T-helper 1 cell treated with Interleukin-12 subunit alpha and Interleukin-12 subunit beta and Interleukin-4 antibody, amounts not matched to agents 30 ng/mL and 1 ng/mL, for 36 hours (primary cell): ENCODE measurements around the gene TRAF7. TPM values are rescaled to one million over a fixed set of nuclear protein-coding genes. Genes with fewer than 3 reads are reported as not detected.

Source experiments
- intact Hi-C: fragments of 100-400 bp; cut with micrococcal nuclease; formaldehyde crosslinking; loops from one replicate; pipeline ENCODE4 v1.15.1; 2024
- total RNA-seq: library from RNA; stranded (reverse); gene quantifications from 2 replicates; pipeline ENCODE4 v1.2.3, GENCODE V29; 2022

TRAF7 gene
- total RNA-seq, 1 donor from 2014 or later: 56.7 TPM

DNA sequence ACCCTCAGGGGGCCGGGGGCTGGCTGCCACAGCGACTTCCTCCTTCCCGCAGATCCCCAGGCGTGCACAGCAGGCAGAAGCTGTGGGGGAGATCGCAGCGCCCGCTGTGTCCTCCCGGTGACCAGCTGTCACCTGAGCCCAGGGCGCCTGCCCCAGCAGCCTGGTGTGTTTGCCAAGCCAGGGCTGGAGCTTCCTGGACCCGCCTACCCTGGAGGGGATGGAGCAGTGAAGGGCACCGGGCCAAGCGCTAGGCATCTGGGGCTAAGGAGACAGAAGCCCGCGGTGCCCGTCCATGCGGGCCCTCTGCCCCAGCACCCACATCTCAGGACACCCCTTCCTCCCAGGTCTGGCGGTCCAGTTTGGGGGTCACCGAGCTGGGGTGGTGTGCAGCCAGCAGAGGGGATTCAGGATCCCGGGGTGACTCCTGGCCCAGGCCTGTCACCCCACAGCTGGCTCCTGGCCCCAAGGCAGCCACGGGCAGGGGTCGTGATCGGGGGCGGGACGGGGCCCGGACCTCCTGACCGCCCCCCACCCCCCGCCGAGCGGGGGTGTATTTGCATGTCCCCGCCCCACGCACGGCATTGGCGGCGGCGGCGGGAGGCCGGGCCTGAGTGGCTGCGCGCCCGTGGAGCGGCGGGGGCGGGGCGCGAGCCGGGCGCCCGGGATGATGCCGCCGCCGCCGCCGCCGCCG is 7.5 kb upstream of the TRAF7 start, which contains the start of gene RAB26:
Gene RAB26 (plus strand): TSS at position 645 of the 691 bp plus-strand sequence. CDS start 159 bp downstream, outside the sequence.
- intact Hi-C loops: no loop called here

DNA sequence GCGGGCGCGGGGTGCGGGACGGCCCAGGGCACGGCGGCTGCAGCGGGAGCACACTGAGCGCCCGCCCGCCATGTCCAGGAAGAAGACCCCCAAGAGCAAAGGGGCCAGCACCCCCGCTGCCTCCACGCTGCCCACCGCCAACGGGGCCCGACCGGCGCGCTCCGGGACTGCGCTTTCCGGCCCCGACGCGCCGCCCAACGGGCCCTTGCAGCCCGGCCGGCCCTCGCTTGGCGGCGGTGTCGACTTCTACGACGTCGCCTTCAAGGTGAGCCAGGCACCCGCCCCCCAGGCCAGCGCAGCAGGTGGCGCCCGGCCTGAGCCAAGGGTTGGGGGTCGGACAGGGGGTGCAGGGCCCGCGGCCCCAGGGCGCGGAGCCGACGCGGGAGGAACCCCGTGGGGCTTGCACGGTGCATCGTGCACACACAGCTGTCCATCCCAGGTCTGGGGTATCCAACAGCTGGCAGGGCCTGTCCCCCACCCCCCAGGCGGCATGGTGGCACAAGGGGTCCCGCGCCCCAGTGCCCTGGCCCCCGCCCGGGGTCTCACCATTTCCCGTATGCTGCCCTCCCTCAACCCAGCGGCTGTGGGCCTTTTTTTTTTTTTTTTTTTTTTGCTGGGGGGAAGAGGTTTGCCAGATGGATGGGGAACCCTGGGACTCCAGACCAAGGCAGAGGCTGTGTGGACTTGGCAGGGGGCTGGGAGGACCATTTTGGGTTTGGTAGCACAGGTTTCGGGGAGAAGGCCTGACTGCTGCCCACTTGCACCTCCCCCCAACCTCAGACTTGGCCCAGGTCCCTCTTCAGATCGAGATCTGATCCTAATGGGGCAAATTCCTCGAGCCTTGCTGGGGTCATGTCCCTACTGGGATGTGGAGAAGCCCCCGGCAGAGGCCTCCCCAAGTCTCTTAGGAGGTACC is 6.6 kb upstream of the TRAF7 start:
- intact Hi-C loops: no loop called here

DNA sequence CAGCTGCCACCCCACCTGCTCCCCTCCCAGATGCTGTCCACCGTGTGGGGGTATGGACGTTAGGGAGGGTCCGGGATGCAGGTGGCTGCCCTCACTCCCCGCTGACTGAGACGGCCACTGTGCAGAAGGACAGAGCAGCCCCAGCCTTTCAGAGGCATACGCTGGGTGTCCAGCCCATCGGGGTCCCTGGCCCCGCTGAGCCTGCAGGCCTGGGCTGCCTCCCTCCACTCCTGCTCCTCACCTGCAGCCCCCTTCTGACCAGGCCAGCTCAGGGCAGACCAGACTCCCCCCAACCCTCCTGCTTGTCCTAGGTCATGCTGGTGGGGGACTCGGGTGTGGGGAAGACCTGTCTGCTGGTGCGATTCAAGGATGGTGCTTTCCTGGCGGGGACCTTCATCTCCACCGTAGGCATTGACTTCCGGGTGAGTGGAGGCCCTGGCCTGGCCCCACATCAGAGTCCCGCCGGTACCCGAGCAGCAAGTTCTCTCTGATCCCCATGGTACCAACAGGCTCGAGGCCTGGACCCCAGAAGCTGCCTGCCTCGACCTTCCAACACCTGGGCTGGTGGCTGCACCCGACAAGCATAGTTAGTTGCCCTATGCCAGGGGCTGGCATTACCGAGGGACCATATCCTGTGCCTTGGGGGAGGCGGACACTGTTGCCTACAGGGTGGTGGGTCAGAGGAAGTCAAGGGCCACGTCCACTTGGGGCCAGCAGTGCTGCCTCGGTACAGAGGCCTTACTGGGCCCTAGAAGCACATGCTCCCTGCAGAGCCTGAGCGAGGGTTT is 5.8 kb upstream of the TRAF7 start:
- intact Hi-C loops: loop anchor here (10.0 kb wide), 1 partner anchor 525 kb away; no protein-coding TSS in a partner anchor

DNA sequence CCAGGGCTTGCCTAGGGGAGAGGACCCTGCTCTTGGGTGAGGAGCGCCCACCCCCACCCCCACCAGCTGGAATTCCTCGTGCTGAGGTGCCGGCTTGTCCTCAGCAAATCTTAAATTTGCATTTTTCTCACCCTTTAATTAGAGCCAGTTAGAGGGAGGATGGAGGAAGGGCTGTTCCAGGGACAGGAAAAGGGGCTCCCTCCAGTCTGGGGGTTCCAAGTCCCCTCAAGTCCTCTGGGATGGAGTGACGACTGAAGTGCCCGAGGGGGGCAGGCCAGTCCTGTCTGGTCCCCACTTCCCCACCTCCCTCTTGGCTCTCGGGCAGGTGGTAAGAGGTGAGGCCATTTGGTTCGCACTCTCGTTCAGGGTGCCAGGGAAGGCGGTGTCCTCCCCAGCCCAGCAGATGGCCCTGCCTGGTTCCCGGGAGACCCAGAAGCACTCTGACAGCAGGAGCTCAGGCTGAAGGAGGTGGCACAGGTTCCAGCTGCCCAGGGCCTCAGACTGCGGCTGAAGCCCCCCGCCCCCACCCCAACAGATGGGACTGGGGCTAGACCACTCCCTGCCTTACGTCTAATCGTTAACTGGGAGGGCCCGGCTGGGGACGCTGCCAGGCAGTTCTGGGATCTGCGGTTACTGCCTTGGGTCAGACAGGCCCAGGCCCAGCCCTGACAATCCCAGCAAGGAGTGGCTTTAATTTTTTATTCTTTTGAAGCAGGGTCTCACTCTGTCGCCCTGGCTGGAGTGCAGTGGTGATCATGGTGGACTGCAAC is 5.0 kb upstream of the TRAF7 start:
- intact Hi-C loops: loop anchor here (10.0 kb wide), 1 partner anchor 524 kb away; no protein-coding TSS in a partner anchor

DNA sequence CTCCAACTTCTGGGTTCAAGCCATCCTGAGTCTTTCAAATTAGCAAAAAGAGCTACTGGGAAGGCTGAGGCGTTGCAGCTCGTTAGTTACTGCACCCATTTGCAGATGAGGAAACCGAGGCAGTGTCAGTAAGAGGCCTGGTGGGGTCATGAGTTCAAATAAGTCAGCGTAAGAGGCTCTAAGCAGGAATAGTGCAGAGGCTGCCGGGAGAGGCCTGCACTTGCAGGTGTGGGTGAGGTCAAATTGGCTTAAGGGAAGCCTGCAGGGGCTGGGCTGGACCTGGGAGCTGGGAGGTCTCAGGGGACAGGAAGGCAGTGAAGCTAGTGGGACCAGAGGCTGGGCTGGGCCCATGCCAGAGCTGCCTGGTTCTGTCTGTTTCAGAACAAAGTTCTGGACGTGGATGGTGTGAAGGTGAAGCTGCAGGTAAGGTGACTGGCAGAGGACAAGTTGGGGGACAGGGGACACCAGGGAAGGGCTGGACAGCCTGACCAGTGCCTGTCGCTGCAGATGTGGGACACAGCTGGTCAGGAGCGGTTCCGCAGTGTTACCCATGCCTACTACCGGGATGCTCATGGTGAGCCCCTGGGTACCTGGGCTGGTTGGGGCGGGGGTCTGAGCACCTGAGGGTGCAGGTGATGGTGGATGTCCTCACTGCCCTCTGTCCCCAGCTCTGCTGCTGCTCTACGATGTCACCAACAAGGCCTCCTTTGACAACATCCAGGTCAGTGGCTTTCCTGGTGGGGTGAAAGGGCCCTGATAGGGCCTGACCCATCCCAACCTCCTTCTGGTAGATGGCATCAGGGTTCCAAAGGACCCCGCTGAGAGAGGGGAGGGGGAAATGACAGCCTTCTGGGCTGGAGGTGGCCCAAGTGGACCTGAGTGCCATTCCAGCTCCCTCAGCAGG is 4.1 kb upstream of the TRAF7 start:
- intact Hi-C loops: loop anchor here (10.0 kb wide), 1 partner anchor 523 kb away; no protein-coding TSS in a partner anchor

DNA sequence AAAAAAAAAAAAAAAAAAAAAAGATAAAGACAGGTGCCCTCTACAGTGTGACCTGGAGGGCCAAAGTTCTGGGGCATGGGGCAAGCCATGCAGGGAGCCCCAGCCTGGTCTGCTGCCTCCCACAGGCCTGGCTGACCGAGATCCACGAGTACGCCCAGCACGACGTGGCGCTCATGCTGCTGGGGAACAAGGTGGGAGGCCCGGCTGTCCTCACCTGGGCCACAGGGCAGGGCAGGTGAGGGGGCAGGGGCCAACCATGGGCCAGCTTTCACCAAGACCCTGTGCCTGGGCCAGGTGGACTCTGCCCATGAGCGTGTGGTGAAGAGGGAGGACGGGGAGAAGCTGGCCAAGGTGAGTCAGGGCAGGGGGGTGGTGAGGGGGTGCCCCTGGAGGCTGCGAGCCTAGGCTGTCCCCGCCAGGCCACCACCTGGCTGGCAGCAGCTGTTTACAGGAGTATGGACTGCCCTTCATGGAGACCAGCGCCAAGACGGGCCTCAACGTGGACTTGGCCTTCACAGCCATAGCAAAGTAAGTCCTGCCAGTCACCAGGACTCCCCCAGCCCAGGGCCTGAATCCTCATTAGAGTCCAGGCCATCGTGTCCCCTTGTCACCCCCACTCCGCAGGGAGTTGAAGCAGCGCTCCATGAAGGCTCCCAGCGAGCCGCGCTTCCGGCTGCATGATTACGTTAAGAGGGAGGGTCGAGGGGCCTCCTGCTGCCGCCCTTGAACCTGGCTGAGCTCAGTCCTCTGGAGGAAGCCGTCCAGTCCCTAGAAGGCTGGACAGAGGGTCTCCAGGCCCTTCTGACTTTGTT is 2.7 kb upstream of the TRAF7 start:
- intact Hi-C loops: loop anchor here (10.0 kb wide), 1 partner anchor 522 kb away; no protein-coding TSS in a partner anchor

DNA sequence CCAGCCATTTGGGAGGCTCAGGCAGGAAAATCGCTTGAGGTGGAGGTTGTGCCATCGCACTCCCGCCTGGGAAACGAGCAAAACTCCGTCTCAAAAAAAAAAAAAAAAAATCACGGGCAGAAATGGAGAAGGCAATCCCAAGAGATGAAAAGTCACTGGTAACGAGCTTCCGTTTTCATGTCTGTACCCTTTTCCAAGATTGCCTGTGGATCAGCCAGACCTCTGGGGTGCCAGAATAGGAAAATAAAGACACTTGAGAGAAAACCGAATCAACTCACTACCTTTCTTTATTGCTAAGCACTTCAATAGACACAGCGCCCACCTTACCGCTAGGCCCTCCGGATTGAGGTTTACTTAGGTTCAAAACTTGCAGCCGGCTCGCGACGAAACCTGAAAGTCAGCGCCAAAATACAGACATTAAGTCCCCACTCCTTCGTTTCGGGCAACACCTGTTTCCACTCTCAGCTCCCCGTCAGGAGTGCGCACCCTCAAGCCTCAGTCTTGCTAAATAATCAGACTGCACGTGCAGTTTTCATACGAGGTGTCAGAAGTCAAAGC is 970 bp upstream of the TRAF7 start:
- intact Hi-C loops: loop anchor here (1.0 to 10.0 kb wide), 16 partner anchors 14 to 542 kb away; partner anchors contain the start of genes CRAMP1, E4F1, ECI1 and FAHD1

DNA sequence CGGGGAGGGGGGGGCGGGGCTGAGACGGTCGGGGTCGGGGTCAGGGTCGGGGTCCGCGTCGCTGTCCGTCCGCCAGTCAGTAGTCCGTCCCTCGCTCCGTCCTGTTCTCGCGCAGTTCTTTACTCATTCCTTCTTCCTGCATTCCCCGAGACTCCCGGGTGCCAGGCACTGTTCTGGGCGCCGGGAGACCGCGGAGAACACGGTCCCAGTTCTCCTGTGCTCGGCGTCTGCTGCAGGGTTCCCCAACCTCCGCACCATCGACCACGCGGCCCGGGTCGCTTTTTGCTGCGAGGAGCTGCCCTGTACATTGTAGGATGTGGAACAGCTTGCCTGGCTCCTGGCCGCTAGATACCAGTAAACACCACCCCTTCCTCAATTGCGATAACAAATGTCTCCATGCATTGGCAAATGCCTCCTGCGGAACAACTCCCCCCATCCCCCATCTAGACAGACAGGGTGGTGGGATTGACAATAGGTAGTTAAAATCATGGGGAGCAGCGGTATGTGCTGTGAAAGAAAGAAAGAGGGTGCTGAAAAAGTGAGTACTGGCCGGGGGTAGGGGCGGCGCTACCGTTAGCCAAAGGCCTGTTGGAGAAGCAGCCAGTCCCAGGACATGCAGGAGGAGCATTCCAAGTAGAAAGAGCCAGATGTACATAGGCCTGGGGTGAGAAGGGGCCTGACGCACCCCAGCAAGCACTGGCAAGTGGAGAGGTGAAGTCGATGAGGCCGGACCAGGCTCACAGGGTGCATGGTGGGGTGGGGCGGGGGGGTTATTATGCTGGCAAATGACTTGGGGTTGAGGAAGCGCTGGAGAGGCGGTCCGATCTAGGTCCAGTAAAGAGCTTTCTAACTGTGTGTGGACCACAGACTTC is 631 bp downstream of the TRAF7 start:
- intact Hi-C loops: loop anchor here (1.0 to 10.0 kb wide), 16 partner anchors 15 to 544 kb away; partner anchors contain the start of genes CRAMP1, E4F1, ECI1 and FAHD1

DNA sequence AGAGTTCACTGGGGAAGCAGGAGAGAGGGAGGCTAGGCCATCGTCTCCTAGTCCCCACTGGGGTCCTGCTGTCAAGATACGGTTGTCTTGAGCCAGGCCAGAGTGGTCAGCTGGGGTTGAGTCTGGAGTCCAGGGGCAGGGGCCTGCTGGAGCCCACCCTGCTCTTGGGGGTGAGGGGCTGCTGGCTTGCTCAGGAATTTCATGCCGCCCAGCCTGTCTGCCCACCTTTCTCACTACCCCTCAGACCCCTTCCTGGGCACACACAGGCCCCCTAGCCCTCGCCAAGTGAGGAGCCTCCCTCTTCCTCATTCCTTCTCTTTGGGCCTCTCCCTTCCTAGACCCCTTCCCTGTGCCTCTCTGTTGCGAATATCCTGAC is 1.3 kb downstream of the TRAF7 start:
- intact Hi-C loops: loop anchor here (5.0 to 10.0 kb wide), 3 partner anchors 95 to 545 kb away; partner anchors contain the start of genes CRAMP1, ECI1 and IFT140

DNA sequence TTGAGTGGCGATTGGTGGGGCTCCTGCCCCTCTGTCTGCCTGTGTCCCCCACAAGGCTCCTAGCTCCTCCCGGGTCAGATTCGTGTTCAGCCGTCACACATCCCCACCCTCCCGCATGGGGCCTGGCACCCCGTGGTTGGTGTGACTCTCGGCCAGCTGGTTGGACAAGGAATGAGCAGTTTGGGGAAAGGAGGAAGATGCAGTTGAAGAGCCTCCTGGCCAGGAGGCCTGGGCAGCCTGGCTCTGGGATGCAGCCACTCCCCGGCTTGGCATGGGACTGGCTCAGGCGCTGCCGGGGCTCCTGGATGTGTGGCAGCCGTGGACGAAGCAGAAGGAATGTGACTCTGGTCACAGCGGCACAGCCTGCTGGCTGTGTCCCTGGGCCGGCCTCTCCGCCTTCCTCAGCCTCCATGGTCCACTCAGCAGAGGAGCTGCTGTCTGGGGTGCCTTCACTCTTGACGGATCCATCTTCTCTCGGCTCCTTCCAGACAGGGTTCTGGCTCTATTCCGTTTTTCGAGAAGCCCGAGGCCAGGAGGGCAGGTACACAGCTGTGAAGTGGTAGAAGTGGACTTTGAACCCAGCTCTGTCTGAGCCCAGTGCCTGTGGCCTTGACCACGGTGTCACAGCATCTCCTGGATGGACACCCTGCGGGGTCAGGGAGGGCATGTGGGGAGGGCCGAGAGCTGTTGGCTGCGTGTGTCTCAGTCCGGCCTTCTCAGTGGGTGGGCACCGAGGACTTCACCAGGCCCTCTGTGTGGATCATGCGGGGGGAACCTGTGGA is 2.1 kb downstream of the TRAF7 start:
- intact Hi-C loops: loop anchor here (5.0 to 10.0 kb wide), 3 partner anchors 95 to 545 kb away; partner anchors contain the start of genes CRAMP1, ECI1 and IFT140

DNA sequence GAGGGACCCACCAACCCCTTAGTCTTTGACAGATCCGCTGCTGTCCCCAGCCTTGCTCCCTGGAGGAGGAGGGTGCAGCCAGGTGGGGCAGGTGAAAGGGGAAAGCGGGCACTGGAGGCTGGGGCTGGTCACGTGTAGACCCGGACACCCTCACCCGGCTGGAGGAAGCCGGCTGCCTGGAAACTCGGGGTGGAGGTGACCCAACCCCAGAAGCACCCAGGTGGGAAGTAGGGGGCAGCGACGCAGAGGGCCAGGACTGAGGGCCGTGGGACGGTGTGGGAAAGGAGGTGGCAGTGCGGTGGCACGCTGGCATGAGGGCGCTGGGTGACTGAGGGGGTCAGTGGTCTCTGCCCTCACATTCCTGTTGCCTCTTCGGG is 2.7 kb downstream of the TRAF7 start:
- intact Hi-C loops: loop anchor here (5.0 to 10.0 kb wide), 3 partner anchors 94 to 546 kb away; partner anchors contain the start of genes CRAMP1, ECI1 and IFT140

DNA sequence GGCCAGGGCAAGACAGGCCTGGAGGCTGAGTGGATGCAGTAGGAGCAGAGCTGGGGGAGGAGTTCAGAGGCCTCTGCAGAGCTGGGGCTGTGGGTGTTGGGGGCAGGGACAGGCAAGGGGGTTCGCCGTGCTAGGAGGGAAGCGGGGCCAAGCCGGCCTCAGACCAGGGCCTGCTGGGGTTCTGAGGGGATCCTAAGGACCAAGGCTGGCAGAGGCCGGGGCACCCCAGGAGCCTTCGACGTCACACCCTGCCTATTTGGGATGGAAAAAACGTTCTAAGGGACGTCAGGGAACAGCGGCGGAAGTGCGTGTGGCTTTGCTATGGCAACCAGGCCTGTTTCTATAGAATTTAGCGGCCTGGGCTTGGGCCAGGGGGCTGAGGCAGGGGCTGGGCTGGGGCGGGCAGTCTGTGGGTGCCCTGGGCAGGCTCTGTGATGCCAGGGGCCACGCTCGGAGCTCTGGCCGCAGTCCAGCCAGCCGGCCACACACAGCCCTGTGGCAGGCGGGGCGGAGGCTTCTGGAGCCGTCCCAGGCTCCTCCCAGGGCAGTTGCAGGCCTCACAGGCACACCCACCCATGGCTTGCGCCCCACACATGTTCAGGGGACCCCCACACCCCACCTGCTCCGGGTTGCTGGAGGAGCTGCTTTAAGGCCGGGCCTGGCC is 3.7 kb downstream of the TRAF7 start:
- intact Hi-C loops: loop anchor here (5.0 to 10.0 kb wide), 3 partner anchors 93 to 547 kb away; partner anchors contain the start of genes CRAMP1, ECI1 and IFT140

DNA sequence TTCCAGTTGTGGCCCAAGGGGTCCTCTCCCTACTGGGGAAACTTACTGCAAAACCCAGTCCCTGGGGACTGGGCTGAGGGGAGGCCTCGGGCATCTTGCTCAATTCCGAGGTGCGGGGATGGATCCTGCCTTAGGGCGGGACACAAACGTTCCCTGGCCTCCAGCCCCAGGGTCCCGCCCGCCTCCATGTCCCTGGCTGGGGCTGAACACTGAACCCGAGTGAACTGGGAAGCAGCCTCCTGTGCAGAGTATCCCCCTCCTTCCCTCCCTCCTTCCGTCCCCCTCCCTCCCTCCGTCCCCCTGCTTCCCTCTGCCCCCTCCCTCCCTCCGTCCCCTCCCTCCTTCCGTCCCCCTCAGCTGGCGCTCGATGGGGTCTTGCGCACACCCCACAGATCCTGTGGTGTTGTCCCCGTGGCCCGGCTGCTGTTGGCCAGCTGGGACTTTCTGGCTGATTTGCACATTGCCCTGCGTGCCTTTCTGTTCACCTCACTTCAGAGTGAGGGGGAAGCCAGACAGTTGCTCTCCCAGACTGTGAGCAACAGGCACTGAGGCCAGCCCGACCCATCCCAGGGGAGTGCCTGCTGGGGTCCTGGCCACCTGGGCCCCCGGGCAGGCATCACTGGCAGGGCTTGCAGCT is 5.5 kb downstream of the TRAF7 start:
- intact Hi-C loops: no loop called here

DNA sequence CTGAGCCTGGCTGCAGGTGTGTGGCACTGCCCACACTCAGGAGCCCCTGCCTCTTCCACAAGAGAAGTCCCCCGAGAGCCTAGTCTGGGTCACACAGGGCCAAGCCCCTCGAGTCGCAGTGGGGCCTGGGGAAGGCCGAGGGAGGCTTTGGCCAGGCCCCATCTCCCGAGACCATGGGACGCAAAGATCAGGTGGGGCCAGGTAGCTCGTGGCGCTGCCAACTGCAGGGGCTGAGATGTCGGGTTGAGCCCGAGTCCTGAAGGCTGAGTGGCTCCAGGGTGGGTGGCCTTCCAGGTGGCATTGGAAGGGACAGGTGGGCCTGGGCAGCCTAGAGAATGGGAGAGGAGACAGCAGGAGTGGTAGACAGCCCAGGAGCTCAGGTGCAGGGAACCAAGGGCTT is 6.3 kb downstream of the TRAF7 start:
- intact Hi-C loops: no loop called here

DNA sequence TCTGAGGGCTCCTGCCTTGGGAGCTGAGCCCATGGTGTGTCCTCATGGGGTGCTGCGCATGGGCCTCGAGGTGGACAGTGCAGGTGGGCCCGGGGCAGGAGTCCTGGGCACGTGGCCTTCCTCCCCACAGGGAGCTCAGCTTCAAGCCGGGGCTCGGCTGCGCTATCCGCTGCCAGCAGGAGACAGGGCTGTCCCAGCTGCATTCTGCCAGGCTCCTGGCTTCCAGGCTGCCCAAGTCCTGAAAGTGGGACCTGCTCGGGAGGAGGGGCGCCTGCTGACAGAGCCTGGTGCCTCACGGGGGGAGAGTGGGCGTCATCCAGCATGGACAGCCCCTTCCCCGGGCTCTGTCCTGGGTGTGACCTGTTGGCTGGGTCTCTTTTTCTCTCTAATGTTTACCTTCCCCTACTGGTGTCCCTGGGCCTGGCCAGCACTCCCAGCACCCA is 7.1 kb downstream of the TRAF7 start:
- intact Hi-C loops: no loop called here
